ENCODE data around the gene LHPP.

- TF ChIP-seq POLR2A (IDR thresholded peaks at IDR 0.05) (no peak), CTCF (IDR thresholded peaks at IDR 0.05) (no peak)
Observed at GRCh38 chr10:124632566-124632965, 170.9 kb downstream of the LHPP start.

All from heart left ventricle (tissue), 13 donors.